Measurements from ENCODE around the gene POTEH. TPM values are rescaled to one million over a fixed set of nuclear protein-coding genes. Genes with fewer than 3 reads are reported as not detected.
"Not testable (repeated sequence)": the region's sequence is repeated elsewhere in the genome, so short reads cannot be mapped to it uniquely, and the experiment has no call there.

Gene POTEH
- total RNA-seq, 1 donor from 2014 or later: 0.11 TPM

- H3K4me1 Mint-ChIP-seq; H3K27me3 Mint-ChIP-seq (ENCODE audit: low read depth); H3K4me3 Mint-ChIP-seq; H3K27ac Mint-ChIP-seq; H3K9me3 Mint-ChIP-seq; DNase-seq (ENCODE audit: low spot score in 2 of 2, unreplicated experiment in 2 of 2); H3K36me3 Mint-ChIP-seq: not testable (repeated sequence)
Observed at GRCh38 chr22:15759443-15760097, 69.7 kb downstream of the POTEH start.

DNA sequence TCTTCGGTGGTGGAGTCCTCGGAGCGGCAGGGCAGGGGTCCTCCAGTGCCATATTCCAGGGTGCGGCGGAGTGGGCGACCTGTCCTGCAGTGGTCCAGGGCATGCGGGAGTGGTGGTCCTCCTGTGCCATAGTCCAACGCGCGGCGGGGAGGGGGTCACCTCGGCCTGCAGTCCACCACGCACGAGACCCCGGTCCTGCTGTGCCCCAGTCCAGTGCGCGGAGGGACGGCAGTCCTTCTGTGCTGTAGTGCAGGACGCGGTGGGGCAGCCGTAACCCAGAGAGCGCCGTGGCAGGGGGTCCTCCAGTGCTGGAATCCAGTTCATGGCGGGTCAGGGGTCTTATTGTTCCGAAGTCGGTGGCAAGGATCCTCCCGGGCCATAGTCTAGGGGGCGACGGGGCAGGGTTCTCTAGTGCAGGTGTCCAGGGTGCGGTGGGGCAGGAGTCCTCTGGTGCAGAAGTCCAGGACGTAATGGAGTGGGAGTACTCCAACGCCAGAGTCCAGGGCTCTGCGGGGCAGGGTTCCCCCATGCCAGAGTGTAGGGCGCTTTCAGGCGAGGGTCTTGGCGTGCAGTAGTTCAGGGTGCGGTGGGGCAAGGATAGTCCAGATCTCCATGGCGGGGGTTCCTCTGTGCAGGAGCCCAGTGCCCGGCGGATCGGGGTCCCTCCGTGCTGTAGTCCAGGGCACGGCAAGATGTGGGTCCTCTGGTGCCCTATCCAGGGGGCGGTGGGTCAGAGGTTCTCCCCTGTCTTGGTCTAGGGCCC, 70.7 kb downstream of the POTEH start:
- H3K36me3 Mint-ChIP-seq; DNase-seq (ENCODE audit: low spot score in 2 of 2, unreplicated experiment in 2 of 2); H3K27me3 Mint-ChIP-seq (ENCODE audit: low read depth); H3K9me3 Mint-ChIP-seq; H3K4me3 Mint-ChIP-seq; H3K27ac Mint-ChIP-seq; H3K4me1 Mint-ChIP-seq: not testable (repeated sequence)

- H3K9me3 Mint-ChIP-seq; H3K4me1 Mint-ChIP-seq; H3K36me3 Mint-ChIP-seq; H3K27ac Mint-ChIP-seq; DNase-seq (ENCODE audit: low spot score in 2 of 2, unreplicated experiment in 2 of 2); H3K27me3 Mint-ChIP-seq (ENCODE audit: low read depth); H3K4me3 Mint-ChIP-seq: not testable (repeated sequence)
Observed at GRCh38 chr22:15761151-15761777, 71.4 kb downstream of the POTEH start.

GRCh38 chr22:15763559-15763958, 73.7 kb downstream of the POTEH start:
- H3K4me1 Mint-ChIP-seq; H3K27me3 Mint-ChIP-seq (ENCODE audit: low read depth); H3K36me3 Mint-ChIP-seq; H3K9me3 Mint-ChIP-seq; H3K4me3 Mint-ChIP-seq; H3K27ac Mint-ChIP-seq; DNase-seq (ENCODE audit: low spot score in 2 of 2, unreplicated experiment in 2 of 2): not testable (repeated sequence)

Other genes with a start within 250 kb of the POTEH start
- not detected in 3 replicates for gene OR11H1, start 161.8 kb upstream of the POTEH start, total RNA-seq